SK-N-MC (cell line): ENCODE results near the gene PLPP3.

Experiments
- EZH2 ChIP-seq: fragments of 200-600 bp; sonication (generic); IDR thresholded peaks from one replicate; pipeline ENCODE4 v1.6.1; 2017; ENCODE audit warnings: antibody characterized with exemption
- FOXP2 ChIP-seq: optimal IDR thresholded peaks from 2 replicates; pipeline ENCODE3; 2011; ENCODE audit warnings: mild to moderate bottlenecking, moderate library complexity; ENCODE audit not compliant: insufficient read depth; ENCODE audit errors: extremely low read length, control extremely low read depth
- POLR2AphosphoS5 ChIP-seq: IDR thresholded peaks from 2 replicates; pipeline ENCODE4 v1.6.1; 2012; ENCODE audit warnings: mild to moderate bottlenecking, low read depth, low read length, borderline replicate concordance

- TF ChIP-seq EZH2: no peak
- TF ChIP-seq FOXP2: no peak
- no peak for TF ChIP-seq POLR2AphosphoS5
These were observed 59.3 kb downstream of the PLPP3 start for GRCh38 chr1:56520016-56520601.
